Mucosa of descending colon (tissue), 3 donors: ENCODE results near the gene SMIM20. TPM values are rescaled to one million over a fixed set of nuclear protein-coding genes. Genes with fewer than 3 reads are reported as not detected.

Experiments used
- ATAC-seq: fragments of 200-7000 bp; cut with Tn5 transposase; one replicate; pipeline ENCODE4 v1.9.1; 2020; ENCODE audit warnings: mild to moderate bottlenecking, moderate library complexity
- DNase-seq, 3 donors: peaks; one replicate each; pipeline ENCODE4 v3.0.0-alpha.2; 2020
- H3K36me3 ChIP-seq: fragments of 200-600 bp; one replicate; pipeline ENCODE4 v1.8.0; 2021; ENCODE audit warnings: low read depth, mild to moderate bottlenecking
- H3K4me1 ChIP-seq: fragments of 200-600 bp; one replicate; pipeline ENCODE4 v1.8.0; 2021; ENCODE audit warnings: low read depth, mild to moderate bottlenecking
- H3K4me3 ChIP-seq: fragments of 200-600 bp; one replicate; pipeline ENCODE4 v1.8.0; 2021; ENCODE audit warnings: mild to moderate bottlenecking
- H3K9me3 ChIP-seq: fragments of 200-600 bp; one replicate; pipeline ENCODE4 v1.8.0; 2021; ENCODE audit warnings: mild to moderate bottlenecking
- CTCF ChIP-seq: fragments of 200-600 bp; IDR thresholded peaks from one replicate; pipeline ENCODE4 v1.8.0; 2022; ENCODE audit warnings: antibody characterized with exemption, mild to moderate bottlenecking
- intact Hi-C, 2 donors: fragments of 100-400 bp; cut with DNase I in 1 of 2; cut with micrococcal nuclease in 1 of 2; formaldehyde crosslinking; loops; one replicate each; pipeline versions ENCODE4 v1.11.0 to v1.11.1; 2022; cut with DNase I, micrococcal nuclease
- total RNA-seq, 3 donors: library from RNA; stranded (reverse); fragmentation: NEBNext Ultra II Directional in 2 of 3; extraction: Animal tissue kit (Norgen Biotek cat#: 25700) in 2 of 3; gene quantifications; one replicate each; pipeline versions ENCODE4 v1.2.1 to v1.2.4, GENCODE V29; 2021 to 2023
- donor health status: DM: no; HTN: no; CAD: no; lungs with moderate emphysema.
- donor health status: DM: no; HTN: no; CAD: no.
- donor health status: DM: no; HTN: yes; CAD: no.

Gene SMIM20
- total RNA-seq, 3 donors from 2014 or later: 28.1 to 36.0 (median 28.7) TPM

- no peak for ATAC-seq
- intact Hi-C loops: no loop called here
- TF ChIP-seq CTCF: no peak
These were observed 23.2 kb upstream of the SMIM20 start for GRCh38 chr4:25890571-25891485.

GRCh38 chr4:25892796-25893195 is 21.2 kb upstream of the SMIM20 start:
- no peak for DNase-seq
- intact Hi-C loops: no loop called here
- no peak for ATAC-seq

More at GRCh38 chr4:25890571-25891485, 23.2 kb upstream of the SMIM20 start:
- Histone ChIP-seq H3K36me3 (no peaks in the 10 kb centered on the region), H3K4me3 (no peak overlapping the region), H3K9me3 (no peaks in the 10 kb centered on the region), H3K4me1 (no peaks in the 10 kb centered on the region)
- DNase-seq: no peak

GRCh38 chr4:25896776-25897539 is 17.1 kb upstream of the SMIM20 start:
- DNase-seq: no peak
- intact Hi-C loops: no loop called here

More at GRCh38 chr4:25892796-25893195, 21.2 kb upstream of the SMIM20 start:
- Histone ChIP-seq H3K9me3 (no peaks in the 10 kb centered on the region), H3K4me1 (no peaks in the 10 kb centered on the region), H3K4me3 (no peak overlapping the region), H3K36me3 (no peaks in the 10 kb centered on the region)
- TF ChIP-seq CTCF: no peak

GRCh38 chr4:25900310-25900709 is 13.7 kb upstream of the SMIM20 start:
- Histone ChIP-seq H3K4me3 (no peak overlapping the region), H3K9me3 (no peaks in the 10 kb centered on the region), H3K4me1 (no peaks in the 10 kb centered on the region), H3K36me3 (no peaks in the 10 kb centered on the region)
- intact Hi-C loops: no loop called here
- ATAC-seq (no peak), DNase-seq (no peak)
- no peak for TF ChIP-seq CTCF

More at GRCh38 chr4:25896776-25897539, 17.1 kb upstream of the SMIM20 start:
- Histone ChIP-seq H3K4me1 (no peaks in the 10 kb centered on the region), H3K4me3 (no peak overlapping the region), H3K9me3 (no peaks in the 10 kb centered on the region), H3K36me3 (no peaks in the 10 kb centered on the region)
- peak; percentile 29 for ATAC-seq
- TF ChIP-seq CTCF: no peak

GRCh38 chr4:25901030-25901430 is 13.0 kb upstream of the SMIM20 start:
- no peak for DNase-seq
- intact Hi-C loops: no loop called here
- no peak for TF ChIP-seq CTCF
- Histone ChIP-seq H3K36me3 (no peaks in the 10 kb centered on the region), H3K4me1 (no peaks in the 10 kb centered on the region), H3K4me3 (no peak overlapping the region), H3K9me3 (no peaks in the 10 kb centered on the region)
- no peak for ATAC-seq
